Limb (tissue), 2 donors: Measurements from ENCODE around the gene MT1M.
A peak's percentile ranks its signal among the peaks of the same experiment; 100 is the strongest.
"Not testable (repeated sequence)": the region's sequence is repeated elsewhere in the genome, so short reads cannot be mapped to it uniquely, and the experiment has no call there.

Experiments used
- DNase-seq, 2 donors: peaks; one replicate each; pipeline ENCODE4 v3.0.0-alpha.2; 2016; ENCODE audit errors: extremely low spot score in 2 of 2

MT1M gene

GRCh38 chr16:56632156-56632847 lies at the start of gene MT1M:
TSS of gene MT1M (plus strand) at chr16:56632659. CDS start at chr16:56632732, 73 bp downstream.
- DNase-seq, result no peak

GRCh38 chr16:56582911-56583310 lies 49.5 kb upstream of the MT1M start:
- DNase-seq, result not testable (repeated sequence)

DNA sequence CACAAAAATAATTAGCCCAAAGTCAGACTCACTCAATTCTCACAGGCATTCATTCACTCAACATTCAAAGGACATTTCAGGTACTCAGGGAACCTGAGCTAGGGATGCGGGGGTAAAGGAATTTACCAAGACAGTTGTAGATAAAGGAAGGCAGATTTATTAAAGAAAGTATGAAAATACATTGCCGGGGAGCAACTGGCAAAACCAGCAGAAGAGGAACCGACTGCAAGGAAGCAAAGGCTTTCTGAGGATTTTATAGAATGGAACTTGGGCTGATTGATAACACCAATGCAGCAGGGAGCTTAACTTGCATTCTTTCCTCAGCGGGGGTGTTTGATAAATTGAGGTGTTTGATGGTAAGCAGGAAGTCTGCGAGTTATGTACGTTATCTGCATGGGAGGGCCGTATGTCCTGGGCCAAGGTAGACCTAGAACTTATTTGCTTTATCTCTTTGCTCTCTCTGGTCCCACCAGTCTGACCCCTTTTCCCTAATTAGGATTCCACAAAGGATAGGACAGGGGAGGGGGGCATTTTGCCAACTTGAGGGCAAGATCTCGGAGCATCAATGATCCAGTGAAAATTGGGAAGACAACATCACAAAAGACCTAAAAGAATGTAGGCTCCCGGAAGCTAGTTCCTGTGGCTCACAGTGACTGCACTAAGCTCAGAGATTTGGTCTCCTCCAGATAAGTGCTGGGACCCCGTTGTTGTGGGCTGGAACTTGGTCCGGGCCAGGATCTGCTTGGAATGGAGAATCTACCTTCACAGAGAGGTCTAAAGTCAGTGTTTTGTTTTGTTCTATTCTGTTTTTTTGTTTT lies 48.9 kb upstream of the MT1M start:
- DNase-seq, result no peak

DNA sequence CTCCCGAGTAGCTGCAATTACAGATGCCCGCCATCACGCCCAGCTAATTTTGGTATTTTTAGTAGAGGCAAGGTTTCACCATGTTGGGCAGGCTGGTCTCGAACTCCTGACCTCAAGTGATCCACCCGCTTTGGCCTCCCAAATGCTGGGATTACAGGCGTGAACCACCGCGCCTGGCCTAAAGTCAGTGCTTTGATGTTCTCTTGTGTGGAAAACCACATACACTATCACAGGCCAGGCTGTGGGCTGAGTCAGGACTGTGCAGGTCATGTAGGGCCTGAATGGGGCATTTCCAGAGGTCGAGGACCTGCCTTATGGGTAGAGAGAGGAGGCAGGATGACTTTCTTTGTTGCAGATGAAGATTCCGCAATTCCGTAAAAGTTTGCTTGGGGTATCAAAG lies 48.2 kb upstream of the MT1M start:
- no peak for DNase-seq

DNA sequence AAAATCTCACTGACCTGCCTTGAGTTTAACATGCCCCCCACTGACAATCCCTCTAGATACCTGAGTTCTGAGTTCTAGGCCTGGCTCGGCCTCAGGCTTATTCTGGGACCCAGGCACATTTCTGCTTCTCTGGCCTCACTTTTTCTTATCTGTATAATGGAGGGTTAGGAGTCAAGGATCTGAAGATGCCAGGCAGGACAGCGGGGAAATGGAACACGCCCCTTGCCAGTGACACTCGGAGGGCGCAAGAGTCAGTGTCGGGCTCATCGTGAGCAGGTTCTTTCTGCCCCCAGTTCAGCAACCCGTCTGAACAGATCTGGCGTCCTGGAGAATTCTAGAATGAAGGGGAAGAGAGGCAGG lies 43.7 kb upstream of the MT1M start:
- DNase-seq, result no peak

DNA sequence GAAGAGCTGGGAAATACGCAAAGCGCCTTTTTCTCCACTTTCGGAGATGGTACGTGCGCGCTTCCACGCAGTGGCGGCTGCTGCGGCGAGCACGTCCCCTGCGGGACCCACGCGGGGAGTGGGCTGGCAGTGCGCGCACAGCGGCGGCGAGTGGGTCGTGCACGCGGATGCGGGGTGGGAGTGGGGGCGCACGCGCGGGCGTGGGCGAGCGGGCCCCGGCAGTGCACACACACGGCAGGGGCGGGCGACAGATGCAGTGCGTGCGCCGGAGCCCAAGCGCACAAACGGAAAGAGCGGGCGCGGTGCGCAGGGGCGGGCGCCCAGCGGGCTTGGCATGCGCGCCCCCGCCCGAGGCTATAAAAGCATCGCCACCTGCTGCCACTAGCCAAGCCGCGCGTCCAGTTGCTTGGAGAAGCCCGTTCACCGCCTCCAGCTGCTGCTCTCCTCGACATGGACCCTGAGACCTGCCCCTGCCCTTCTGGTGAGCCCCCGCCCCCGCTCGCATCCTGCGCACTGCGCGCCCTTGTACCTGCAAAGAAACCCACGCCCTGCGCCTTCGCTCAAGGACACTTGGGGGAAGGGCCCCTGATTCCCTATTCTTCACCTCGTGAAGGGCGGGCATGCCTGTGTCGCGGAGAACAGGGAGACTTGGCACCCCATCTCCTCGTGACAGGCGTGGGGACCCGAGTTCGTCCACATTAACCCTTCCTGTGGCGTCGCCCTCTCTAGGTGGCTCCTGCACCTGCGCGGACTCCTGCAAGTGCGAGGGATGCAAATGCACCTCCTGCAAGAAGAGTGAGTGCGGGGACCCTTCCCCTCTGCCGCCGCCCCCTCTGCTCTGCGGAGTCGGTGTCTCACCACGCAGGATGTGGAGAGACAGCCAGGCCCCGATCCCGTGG lies 43.1 kb upstream of the MT1M start, which contains the start of gene MT3:
Gene MT3 (plus strand): TSS at position 388 of the 899 bp plus-strand sequence. CDS start 63 bp downstream, at position 451.
- peak in 1 of 2 donors; percentile 69 for DNase-seq

- DNase-seq, result no peak
Measured at GRCh38 chr16:56591377-56592060, 40.9 kb upstream of the MT1M start.

DNA sequence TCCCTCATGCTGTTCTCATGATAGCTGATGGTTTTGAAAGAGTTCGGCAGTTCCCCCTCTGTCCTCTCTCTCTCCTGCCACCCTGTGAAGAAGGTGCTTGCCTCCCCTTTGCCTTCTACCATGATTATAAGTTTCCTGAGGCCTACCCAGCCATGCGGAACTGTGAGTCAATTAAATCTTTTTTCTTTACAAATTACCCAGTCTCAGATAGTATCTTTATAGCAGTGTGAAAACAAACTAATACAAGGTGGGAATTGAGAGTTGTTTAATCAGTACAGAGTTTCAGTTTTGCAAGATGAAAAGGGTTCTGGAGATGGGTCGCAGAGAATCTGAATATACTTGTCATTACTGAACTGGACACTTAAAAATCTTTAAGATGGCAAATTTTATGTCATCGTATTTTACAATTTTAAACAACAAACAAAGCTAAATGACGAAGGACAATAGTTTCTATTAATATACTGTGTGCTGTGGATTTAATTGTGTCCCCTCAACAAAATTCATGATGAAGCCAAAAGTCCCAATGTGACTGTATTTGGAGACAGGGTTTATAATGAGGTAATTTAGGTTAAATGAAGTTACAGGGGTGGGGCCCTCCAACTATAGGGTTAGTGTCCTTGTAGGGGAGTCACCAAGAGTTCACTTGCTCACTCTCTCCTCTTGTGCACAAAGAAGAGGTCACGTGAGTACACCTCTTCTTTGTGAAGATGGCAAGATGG lies 38.7 kb upstream of the MT1M start:
- DNase-seq, result no peak

GRCh38 chr16:56594292-56594619 lies 38.2 kb upstream of the MT1M start:
- no peak for DNase-seq

DNA sequence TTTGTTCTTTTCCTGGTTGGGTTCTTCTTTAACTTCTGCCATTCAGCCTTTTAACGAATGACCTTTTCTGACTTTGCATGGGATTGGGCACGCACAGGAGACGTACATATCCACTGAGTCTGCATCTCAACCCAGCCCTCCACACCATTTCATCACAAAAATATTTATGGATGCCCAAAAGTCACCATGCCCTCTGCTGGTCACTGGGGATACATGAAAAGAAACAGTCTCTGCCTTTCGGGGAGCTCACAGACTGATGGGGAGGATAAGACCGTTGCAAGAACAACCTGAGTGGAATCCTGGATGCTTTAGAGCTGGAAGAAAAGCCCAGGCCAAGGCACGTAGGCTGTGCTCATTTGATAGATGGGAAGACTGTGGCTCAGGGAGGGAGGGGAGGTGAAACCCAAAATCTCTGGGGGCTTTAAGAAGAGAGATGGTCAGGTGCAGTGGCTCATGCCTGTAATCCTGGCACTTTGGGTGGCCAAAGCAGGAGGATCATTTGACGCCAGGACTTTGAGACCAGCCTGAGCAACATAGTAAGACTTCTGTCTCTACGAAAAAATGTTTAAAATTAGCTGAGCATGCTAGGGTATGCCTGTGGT lies 32.0 kb upstream of the MT1M start:
- DNase-seq, result no peak

DNA sequence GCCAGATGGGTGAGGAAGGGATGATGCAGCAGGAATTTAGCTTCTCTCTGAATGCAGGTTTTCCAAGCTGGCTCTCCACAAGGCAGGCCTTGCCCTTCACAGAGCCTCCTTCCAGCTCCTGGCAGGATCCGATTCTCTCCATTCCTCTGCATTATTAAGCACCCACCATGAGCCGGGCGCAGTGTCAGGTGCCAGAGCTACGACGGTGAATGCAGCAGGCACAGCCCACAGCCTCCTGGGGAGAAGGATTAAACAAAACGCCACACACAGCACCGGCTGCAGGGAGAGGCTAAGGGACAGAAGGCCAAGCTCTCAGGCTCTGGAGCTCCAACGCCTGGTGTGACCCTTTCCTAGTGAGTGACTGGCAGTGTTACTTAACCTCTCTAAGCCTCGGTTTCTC lies 31.1 kb upstream of the MT1M start:
- no peak for DNase-seq

DNA sequence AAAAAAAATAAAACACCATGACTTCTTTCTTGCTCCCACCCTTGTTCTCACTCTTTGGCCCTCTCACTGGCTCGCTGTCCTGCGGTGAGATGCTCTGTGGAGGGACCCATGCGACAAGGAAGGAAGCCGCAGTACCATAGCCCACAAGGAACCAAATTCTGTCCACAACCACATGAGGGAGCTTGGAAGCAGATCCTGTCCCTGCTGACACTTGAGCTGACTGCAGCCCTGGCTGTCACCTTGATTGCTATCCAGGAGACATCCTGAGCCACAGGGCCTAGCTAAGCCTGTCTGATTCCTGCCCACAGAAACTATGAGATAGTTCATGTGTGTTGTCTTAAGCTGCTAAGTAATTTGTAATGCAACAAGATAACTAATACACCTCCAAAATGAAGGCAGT lies 28.9 kb upstream of the MT1M start:
- no peak for DNase-seq

- no peak for DNase-seq
Measured at GRCh38 chr16:56604966-56605365, 27.5 kb upstream of the MT1M start.

DNA sequence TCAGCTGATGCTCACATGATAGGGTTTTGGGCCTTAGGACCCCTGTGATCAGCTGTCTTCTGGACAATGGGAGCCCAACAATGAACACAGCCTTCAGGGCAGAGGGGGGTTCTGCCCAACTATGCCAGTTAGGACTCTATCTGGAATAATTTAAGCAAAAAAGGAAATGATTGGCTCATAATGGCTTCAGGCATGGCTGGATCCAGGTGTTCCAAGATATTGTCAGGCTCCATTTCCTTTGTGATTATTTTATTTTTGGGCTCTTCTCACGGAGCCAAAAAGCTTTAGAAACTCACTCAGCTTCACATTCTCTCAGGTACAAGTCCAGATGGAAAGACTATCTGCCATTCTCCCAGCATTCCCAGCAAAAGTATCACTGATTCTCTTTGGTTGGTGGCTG lies 27.0 kb upstream of the MT1M start:
- DNase-seq, result no peak

DNA sequence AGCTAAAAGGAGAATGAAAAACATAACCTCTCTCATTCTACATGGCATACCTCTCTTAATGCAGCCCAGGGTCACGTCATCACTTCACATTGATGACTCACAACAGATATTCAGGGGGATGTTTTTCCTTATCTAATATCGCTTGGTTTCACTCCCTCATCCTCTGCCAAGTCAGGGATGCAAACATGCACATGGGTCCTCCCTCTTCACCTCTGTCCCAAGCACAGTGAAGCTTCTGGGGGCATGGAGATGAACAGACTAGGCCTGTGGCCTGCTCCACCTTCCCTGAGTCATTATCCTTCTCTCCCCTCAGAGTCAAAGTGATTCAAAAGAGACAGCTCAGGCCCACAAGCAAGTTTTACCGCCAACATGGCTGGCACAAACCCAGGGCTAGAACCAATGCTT lies 26.4 kb upstream of the MT1M start:
- DNase-seq, result no peak

GRCh38 chr16:56606476-56607108 lies 25.9 kb upstream of the MT1M start:
- DNase-seq, result peak in 1 of 2 donors; percentile 29

GRCh38 chr16:56607109-56607618 lies 25.3 kb upstream of the MT1M start:
- DNase-seq, result peak; percentile 53

DNA sequence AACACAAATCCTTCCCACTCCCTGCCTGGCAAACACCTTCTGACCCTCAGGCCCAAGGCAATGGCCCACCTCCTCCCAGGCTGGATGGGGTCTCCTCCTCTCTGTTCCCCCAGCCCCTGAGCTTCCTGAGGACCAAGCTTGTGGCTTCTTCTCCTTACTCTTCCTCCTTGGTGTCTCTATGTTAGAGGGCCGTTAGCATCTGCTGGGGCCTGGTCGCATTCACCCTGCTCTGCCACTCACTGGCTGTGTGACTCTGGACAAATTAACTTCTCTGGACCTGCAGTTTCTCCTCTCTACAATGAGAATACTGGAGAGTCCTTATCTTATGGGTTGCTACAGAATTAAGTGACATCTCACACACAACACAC lies 24.8 kb upstream of the MT1M start:
- no peak for DNase-seq

GRCh38 chr16:56608043-56608875 lies 24.2 kb upstream of the MT1M start, which contains the start of gene MT2A:
TSS of gene MT2A (plus strand) at chr16:56608584. CDS start at chr16:56608656, 72 bp downstream.
- peak; percentile 85 to 93 for DNase-seq
